Stimulated activated CD8-positive, alpha-beta memory T cell treated with anti-CD3 and anti-CD28 coated beads, Interleukin-15, amount 100 ng/mL, for 48 hours (primary cell): ENCODE data around the gene DAPP1.
"Not testable (repeated sequence)": the region's sequence is repeated elsewhere in the genome, so short reads cannot be mapped to it uniquely, and the experiment has no call there.

Source experiments
- DNase-seq, 2 donors: peaks; one replicate each; pipeline ENCODE4 v3.0.0-alpha.2; 2020; ENCODE audit warnings: low read depth in 2 of 2

Gene DAPP1

GRCh38 chr4:99816545-99817308 lies at the start of gene DAPP1:
TSS of gene DAPP1 (plus strand) at chr4:99816827. CDS start at chr4:99816914, 87 bp downstream.
- peak; percentile 63 to 68 for DNase-seq

DNA sequence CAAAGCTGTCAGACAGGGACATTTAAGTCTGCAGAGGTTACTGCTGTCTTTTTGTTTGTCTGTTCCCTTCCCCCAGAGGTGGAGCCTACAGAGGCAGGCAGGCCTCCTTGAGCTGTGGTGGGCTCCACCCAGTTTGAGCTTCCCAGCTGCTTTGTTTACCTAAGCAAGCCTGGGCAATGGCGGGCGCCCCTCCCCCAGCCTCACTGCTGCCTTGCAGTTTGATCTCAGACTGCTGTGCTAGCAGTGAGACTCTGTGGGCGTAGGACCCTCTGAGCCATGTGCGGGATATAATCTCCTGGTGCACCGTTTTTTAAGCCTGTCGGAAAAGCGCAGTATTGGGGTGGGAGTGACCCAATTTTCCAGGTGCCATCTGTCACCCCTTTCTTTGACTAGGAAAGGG lies 45.8 kb upstream of the DAPP1 start:
- DNase-seq: not testable (repeated sequence)

DNA sequence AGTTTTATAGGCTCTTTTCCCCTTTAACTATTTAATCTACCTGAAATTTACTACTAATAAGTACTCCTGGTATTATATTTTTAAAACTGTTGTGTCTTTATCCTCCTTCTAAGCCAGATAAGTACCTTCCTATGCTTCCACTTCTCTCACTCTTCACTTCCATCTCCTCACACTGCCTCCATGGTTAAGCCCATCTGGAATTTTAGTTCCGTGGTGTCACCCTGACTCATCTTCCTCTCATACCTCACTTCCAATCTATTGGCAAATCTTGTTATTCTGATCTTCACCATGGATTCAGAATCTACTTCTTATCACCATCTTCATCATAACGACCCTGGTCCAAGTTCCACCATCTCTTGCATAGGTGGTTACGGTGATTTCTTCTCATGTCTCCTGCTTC lies 32.7 kb upstream of the DAPP1 start:
- no peak for DNase-seq

DNA sequence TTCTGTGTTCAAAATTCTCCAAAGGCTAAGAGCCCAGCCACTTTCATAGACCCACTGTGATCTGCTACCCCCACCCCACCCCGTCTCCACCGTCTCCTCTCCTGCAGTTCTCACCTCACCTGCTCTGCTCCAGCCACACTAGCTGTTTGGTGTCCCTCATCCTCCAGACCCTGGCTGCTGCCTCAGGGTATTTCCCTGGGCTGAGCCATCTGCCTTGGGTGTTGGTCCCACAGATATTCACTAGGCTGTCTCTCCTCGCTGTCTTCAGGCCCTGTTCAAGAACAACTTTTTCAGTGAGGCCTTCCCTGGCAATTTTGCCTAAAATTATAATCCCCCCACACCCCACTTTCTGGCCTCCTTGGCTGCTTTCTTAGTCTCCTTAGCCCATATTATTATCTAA lies 31.8 kb upstream of the DAPP1 start:
- no peak for DNase-seq

- no peak for DNase-seq
Measured at GRCh38 chr4:99790796-99791617, 25.6 kb upstream of the DAPP1 start.

GRCh38 chr4:99800332-99801004 lies 16.2 kb upstream of the DAPP1 start:
- no peak for DNase-seq

- DNase-seq: no peak
Measured at GRCh38 chr4:99801005-99801699, 15.5 kb upstream of the DAPP1 start.

GRCh38 chr4:99803566-99804101 lies 13.0 kb upstream of the DAPP1 start:
- no peak for DNase-seq

- no peak for DNase-seq
Measured at GRCh38 chr4:99806545-99806944, 10.1 kb upstream of the DAPP1 start.

- no peak for DNase-seq
Measured at GRCh38 chr4:99807666-99808065, 9.0 kb upstream of the DAPP1 start.

- DNase-seq: peak; percentile 43 to 48
Measured at GRCh38 chr4:99808260-99808857, 8.3 kb upstream of the DAPP1 start.

DNA sequence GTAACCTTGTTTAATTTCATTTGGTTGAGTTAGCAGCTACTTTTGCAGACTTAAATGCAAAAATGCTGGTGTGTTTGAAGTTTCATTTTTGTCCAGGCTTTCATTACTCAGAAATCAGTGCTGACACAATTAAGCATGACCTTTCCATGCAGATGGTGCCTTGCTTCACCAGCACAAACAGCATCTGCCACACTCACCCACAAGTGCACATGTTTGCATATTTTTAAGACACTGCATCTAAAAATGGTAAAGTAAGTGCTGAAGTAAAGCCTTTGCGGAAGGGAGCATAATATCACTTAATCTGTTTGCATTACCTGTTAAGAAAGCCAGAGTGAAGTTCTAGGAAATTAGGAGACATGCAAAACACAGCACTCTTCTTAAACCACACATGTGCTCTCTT lies 7.3 kb upstream of the DAPP1 start:
- DNase-seq: no peak

- DNase-seq: no peak
Measured at GRCh38 chr4:99810536-99810935, 6.1 kb upstream of the DAPP1 start.

DNA sequence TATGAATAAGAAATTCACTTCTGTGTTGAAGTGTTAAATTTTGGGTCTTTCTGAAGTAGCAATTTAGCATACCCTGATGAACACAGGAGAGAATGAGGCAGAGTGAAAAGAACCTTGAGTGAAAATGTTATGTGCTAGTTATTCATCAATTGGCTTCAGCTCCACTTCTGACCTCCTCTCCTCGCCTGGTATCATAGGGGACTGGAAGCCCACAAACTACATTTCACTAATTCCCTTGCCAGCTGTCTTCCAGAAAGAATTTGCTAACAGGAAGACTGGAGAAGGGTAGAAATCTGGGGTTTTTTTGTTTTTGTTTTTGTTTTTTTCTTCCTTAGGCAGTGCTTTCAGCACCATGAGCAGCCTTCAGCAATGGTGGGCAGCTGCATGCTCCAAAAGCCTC lies 5.5 kb upstream of the DAPP1 start:
- no peak for DNase-seq

- no peak for DNase-seq
Measured at GRCh38 chr4:99811850-99812249, 4.8 kb upstream of the DAPP1 start.

GRCh38 chr4:99815597-99816011 lies 1.0 kb upstream of the DAPP1 start:
- no peak for DNase-seq

DNA sequence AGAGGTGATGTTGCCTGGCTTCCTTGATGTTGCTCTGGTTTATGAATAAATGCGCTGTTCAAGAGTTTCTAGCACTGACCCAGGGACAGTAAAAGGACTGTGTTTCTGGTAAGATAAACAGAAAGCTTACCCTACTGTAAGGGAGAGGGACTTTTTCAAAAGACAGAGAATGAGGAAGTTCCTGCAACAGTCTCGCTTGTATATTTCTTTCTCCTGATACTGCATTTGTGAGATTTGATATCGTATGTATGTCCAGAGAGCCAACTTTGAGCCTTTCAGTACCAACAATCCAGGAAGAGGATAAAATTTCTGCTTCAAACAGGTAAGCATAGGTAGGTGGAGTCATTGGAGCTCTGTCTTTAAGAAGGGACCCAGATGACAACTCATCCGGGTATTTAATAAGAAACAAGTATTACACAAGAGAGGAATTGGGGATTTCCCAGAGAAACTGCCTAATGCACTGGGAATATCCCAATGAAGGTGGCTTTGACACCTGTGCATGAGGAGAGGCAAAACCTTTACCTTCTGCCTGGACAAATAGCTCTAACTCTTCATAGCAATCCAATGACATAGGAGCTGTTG lies 773 bp downstream of the DAPP1 start:
- DNase-seq: no peak

GRCh38 chr4:99818661-99819060 lies 2.0 kb downstream of the DAPP1 start:
- DNase-seq: no peak

DNA sequence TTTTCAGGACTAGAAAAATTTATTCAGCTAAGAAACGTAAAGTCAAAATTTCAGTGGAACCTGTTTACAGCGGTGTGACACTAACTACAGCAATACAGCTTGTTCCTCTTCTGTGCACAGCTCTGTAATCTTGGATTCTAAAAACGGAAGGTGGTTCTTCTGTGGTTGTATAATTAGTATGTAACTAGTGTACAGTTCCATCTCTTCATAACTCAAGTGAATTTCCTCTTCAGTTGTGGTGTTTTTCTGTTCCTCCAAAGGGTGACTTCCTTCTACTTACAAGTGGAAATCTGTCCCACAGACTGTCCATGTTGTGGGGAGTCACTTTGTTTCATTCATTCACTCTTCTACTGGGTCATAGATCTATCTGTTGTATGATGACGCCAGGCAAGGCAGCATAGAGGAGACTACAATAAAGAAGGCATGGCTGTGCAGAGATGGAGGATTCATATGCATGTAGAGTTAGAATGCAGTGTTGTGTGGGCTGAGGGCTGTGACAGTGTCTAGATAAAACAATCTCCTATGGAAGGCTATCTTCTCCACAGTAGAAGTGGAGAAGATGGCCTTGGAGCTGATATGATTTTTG lies 5.4 kb downstream of the DAPP1 start:
- no peak for DNase-seq

- DNase-seq: no peak
Measured at GRCh38 chr4:99822734-99823133, 6.1 kb downstream of the DAPP1 start.
